Testis (tissue), 3 donors: ENCODE measurements around the gene GTPBP2. TPM values are rescaled to one million over a fixed set of nuclear protein-coding genes. Genes with fewer than 3 reads are reported as not detected.
A peak's percentile ranks its signal among the peaks of the same experiment; 100 is the strongest.

Experiments used
- DNase-seq: peaks from one replicate; pipeline ENCODE4 v3.0.0-alpha.2; 2019
- H3K27ac ChIP-seq, 2 donors: fragments of 200-600 bp; sonication (generic); one replicate each; pipeline ENCODE4 v1.5.1; 2019
- H3K27me3 ChIP-seq: fragments of 200-600 bp; sonication (generic); one replicate; pipeline ENCODE4 v1.5.1; 2019
- H3K36me3 ChIP-seq: fragments of 200-600 bp; sonication (generic); one replicate; pipeline ENCODE4 v1.5.1; 2017; ENCODE audit warnings: low read depth; ENCODE audit errors: missing control alignments
- H3K4me1 ChIP-seq: fragments of 200-600 bp; sonication (generic); one replicate; pipeline ENCODE4 v1.5.1; 2019
- H3K4me3 ChIP-seq, 2 donors: fragments of 200-600 bp; sonication (generic); one replicate each; pipeline ENCODE4 v1.5.1; 2017 to 2019
- H3K9me3 ChIP-seq: fragments of 200-600 bp; sonication (generic); one replicate; pipeline ENCODE4 v1.5.1; 2017
- CTCF ChIP-seq, 3 experiments: fragments of 450-650 bp in 2 of 3; fragments of 200-600 bp in 1 of 3; sonication (generic) in 1 of 3; IDR thresholded peaks; one replicate each; pipeline ENCODE4 v1.5.1; 2016 to 2019; ENCODE audit warnings: antibody characterized with exemption in 3 of 3, mild to moderate bottlenecking in 2 of 3, moderate library complexity in 1 of 3
- POLR2A ChIP-seq: fragments of 450-650 bp; IDR thresholded peaks from one replicate; pipeline ENCODE4 v1.6.1; 2017; ENCODE audit warnings: antibody characterized with exemption, mild to moderate bottlenecking, moderate library complexity
- WGBS, 2 donors: methylation state at CpG; one replicate each; pipeline ENCODE4 v1.1.5; 2018; 5-methylcytosine and 5-hydroxymethylcytosine counted together
- intact Hi-C: fragments of 100-400 bp; cut with DNase I; formaldehyde crosslinking; loops from one replicate; pipeline ENCODE4 v1.15.1; 2023; ENCODE audit warnings: low total_unique reads
- polyA plus RNA-seq: library from polyadenylated mRNA; stranded (reverse); fragments of 350-450 nt; fragmentation: Illumina TruSeq; extraction: RNeasy Lipid Tissue Mini Kit (QIAGEN cat#74804); gene quantifications from one replicate; pipeline ENCODE4 v1.2.3, GENCODE V29; 2014; ENCODE audit warnings: low read depth, low replicate concordance; ENCODE audit not compliant: insufficient read depth
- total RNA-seq, 2 donors: library from RNA; depleted of rRNA; stranded (reverse); fragments of >200 nt; gene quantifications; one replicate each; pipeline ENCODE4 v1.2.3, GENCODE V29; 2016

Gene GTPBP2
- total and polyA plus RNA-seq, 3 donors from 2014 or later = 59.0 to 64.7 (median 59.5) TPM

- WGBS, 2 donors = 24 to 31% methylated on average over 9 of the region's 9 CpGs
- Histone ChIP-seq H3K36me3 (no peaks in the 10 kb centered on the region), H3K27ac (no peak overlapping the region), H3K27me3 (no peaks in the 10 kb centered on the region), H3K4me3 (peak overlapping the region; percentile 54 to 63), H3K9me3 (no peaks in the 10 kb centered on the region), H3K4me1 (no peaks in the 10 kb centered on the region)
- intact Hi-C loops = no loop called here
- TF ChIP-seq POLR2A (no peak), CTCF (IDR thresholded peaks at IDR 0.05) (no peak)
- DNase-seq = no peak
Observed at GRCh38 chr6:43645613-43645964, 16.5 kb upstream of the GTPBP2 start.

GRCh38 chr6:43644940-43645612 is 16.0 kb upstream of the GTPBP2 start, which contains the start of gene RSPH9:
Gene RSPH9, plus strand, starts transcription at chr6:43645036. Its CDS starts 63 bp downstream, at chr6:43645099.
- Histone ChIP-seq H3K4me3 (peak within 1 kb of the TSS; percentile 54 to 63), H3K4me1 (no peaks in the 10 kb centered on the region), H3K9me3 (no peaks in the 10 kb centered on the region), H3K27ac (peak within 1 kb of the TSS; percentile 6 to 24), H3K36me3 (no peaks in the 10 kb centered on the region), H3K27me3 (no peaks in the 10 kb centered on the region)
- intact Hi-C loops = no loop called here
- 7 to 13% methylated on average over 22 to 49 of the region's 52 CpGs for WGBS, 2 donors
- peak; percentile 75 for DNase-seq
- no peak for TF ChIP-seq POLR2A
- no peak for TF ChIP-seq CTCF (IDR thresholded peaks at IDR 0.05)

DNA sequence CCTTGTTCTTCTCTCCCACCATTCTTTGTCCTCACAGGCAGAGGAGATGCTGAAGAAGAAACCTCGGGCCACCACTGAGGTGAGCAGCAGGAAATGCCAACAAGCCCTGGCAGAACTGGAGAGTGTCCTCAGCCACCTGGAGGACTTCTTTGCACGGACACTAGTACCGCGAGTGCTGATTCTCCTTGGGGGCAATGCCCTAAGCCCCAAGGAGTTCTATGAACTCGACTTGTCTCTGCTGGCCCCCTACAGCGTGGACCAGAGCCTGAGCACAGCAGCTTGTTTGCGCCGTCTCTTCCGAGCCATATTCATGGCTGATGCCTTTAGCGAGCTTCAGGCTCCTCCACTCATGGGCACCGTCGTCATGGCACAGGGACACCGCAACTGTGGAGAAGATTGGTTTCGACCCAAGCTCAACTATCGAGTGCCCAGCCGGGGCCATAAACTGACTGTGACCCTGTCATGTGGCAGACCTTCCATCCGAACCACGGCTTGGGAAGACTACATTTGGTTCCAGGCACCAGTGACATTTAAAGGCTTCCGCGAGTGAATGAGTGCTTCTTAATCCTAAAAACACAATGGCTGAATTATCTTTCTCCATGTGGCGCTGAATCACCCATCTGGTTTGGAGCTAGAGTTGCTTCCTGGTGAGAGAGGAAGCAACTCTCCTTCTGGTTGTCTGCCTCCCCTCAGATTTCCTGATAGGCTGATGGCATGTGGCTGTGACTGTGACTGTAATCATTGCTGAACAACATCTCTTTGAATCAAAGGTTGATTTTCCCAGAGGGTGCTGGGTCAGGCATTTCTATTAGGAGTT is 11.1 kb upstream of the GTPBP2 start:
- H3K27me3 ChIP-seq = no peaks in the 10 kb centered on the region
- WGBS, 2 donors = 91 to 94% methylated on average over 21 of the region's 21 CpGs
- DNase-seq = no peak
- intact Hi-C loops = no loop called here
- no peak for TF ChIP-seq POLR2A
- no peak for TF ChIP-seq CTCF (IDR thresholded peaks at IDR 0.05)
- H3K36me3 ChIP-seq = no peaks in the 10 kb centered on the region
- no peaks in the 10 kb centered on the region for H3K9me3 ChIP-seq
- H3K4me1 ChIP-seq = peaks cover 12% of the 10 kb centered on the region
- H3K27ac ChIP-seq = no peak overlapping the region
- H3K4me3 ChIP-seq = no peak overlapping the region

DNA sequence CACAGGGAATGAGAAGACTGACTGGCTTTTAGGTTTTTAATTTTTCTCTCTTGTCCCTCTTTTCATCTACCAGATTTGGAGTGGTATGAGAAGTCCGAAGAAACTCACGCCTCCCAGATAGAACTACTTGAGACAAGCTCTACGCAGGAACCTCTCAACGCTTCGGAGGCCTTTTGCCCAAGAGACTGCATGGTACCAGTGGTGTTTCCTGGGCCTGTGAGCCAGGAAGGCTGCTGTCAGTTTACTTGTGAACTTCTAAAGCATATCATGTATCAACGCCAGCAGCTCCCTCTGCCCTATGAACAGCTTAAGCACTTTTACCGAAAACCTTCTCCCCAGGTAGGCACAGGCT is 7.2 kb upstream of the GTPBP2 start:
- no peak for TF ChIP-seq CTCF (IDR thresholded peaks at IDR 0.05)
- TF ChIP-seq POLR2A = no peak
- no peak for DNase-seq

More for the DNA sequence above, 7.2 kb upstream of the GTPBP2 start:
- peak overlapping the region; percentile 31 to 80 for H3K27ac ChIP-seq
- 14 to 16% methylated on average over 7 of the region's 7 CpGs for WGBS, 2 donors
- H3K4me1 ChIP-seq = peaks cover 14% of the 10 kb centered on the region
- intact Hi-C loops = no loop called here
- no peaks in the 10 kb centered on the region for H3K9me3 ChIP-seq
- H3K27me3 ChIP-seq = no peaks in the 10 kb centered on the region
- H3K4me3 ChIP-seq = peak overlapping the region; percentile 82 to 84
- no peaks in the 10 kb centered on the region for H3K36me3 ChIP-seq
